Colonic mucosa (tissue), 4 donors: ENCODE data around the gene OR5A1. TPM values are rescaled to one million over a fixed set of nuclear protein-coding genes. Genes with fewer than 3 reads are reported as not detected.

Experiments used
- DNase-seq: peaks from one replicate; pipeline ENCODE4 v3.0.0-alpha.2; 2020
- H3K27ac ChIP-seq: fragments of 200-600 bp; one replicate; pipeline ENCODE4 v1.8.0; 2021
- H3K27me3 ChIP-seq: fragments of 200-600 bp; one replicate; pipeline ENCODE4 v1.8.0; 2021
- H3K36me3 ChIP-seq: fragments of 200-600 bp; one replicate; pipeline ENCODE4 v1.8.0; 2021
- H3K4me1 ChIP-seq: fragments of 200-600 bp; one replicate; pipeline ENCODE4 v1.8.0; 2021; ENCODE audit warnings: mild to moderate bottlenecking
- H3K4me3 ChIP-seq: fragments of 200-600 bp; one replicate; pipeline ENCODE4 v1.8.0; 2021
- H3K9ac ChIP-seq, 2 donors: one replicate each; pipeline ENCODE4 v1.7.0; 2013; ENCODE audit warnings: control low read depth in 2 of 2, low read depth in 2 of 2, low read length in 2 of 2
- H3K9me3 ChIP-seq: fragments of 200-600 bp; one replicate; pipeline ENCODE4 v1.8.0; 2021
- intact Hi-C: fragments of 100-400 bp; cut with DNase I; formaldehyde crosslinking; loops from one replicate; pipeline ENCODE4 v1.14.1; 2022
- total RNA-seq, 2 donors: library from RNA; stranded (reverse); fragmentation: NEBNext Ultra II Directional in 1 of 2; extraction: Animal tissue kit (Norgen Biotek cat#: 25700) in 1 of 2; gene quantifications; one replicate each; pipeline ENCODE4 v1.2.1, GENCODE V29; 2021
- TF ChIP-seq, protein P1 (sequence below): fragments of 200-600 bp; IDR thresholded peaks from one replicate; pipeline ENCODE4 v1.8.0; 2022; ENCODE audit warnings: antibody characterized with exemption, mild to moderate bottlenecking
- donor health status: healthy.
- donor health status: DM: no; HTN: no; CAD: no.
- donor health status: DM: no; HTN: no; CAD: no.

Gene OR5A1
- total RNA-seq, 2 donors from 2014 or later: not detected

DNA sequence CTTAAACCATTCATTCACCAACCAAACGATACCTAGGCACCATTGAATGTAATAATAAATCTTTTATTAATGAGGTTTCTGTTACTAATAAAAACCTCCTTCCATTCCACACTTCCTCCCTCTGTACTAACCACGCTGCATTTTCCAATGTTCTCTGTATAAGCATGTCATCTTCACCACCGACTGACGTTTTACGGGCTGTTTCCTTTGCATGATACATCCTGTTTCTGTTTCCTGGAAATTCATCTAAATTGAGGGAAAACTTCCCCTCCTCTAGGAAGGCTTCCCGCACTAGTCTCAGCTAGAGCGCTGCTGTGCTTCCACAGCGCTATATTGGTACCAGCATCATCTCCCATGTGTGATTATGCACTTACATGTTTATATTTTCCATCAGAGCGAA is 38.9 kb downstream of the OR5A1 start:
- TF ChIP-seq, protein P1, sequence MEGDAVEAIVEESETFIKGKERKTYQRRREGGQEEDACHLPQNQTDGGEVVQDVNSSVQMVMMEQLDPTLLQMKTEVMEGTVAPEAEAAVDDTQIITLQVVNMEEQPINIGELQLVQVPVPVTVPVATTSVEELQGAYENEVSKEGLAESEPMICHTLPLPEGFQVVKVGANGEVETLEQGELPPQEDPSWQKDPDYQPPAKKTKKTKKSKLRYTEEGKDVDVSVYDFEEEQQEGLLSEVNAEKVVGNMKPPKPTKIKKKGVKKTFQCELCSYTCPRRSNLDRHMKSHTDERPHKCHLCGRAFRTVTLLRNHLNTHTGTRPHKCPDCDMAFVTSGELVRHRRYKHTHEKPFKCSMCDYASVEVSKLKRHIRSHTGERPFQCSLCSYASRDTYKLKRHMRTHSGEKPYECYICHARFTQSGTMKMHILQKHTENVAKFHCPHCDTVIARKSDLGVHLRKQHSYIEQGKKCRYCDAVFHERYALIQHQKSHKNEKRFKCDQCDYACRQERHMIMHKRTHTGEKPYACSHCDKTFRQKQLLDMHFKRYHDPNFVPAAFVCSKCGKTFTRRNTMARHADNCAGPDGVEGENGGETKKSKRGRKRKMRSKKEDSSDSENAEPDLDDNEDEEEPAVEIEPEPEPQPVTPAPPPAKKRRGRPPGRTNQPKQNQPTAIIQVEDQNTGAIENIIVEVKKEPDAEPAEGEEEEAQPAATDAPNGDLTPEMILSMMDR: no peak
- H3K4me1 ChIP-seq: no peaks in the 10 kb centered on the region
- H3K9me3 ChIP-seq: no peaks in the 10 kb centered on the region
- no peaks in the 10 kb centered on the region for H3K36me3 ChIP-seq
- no peak overlapping the region for H3K9ac ChIP-seq
- H3K27me3 ChIP-seq: no peaks in the 10 kb centered on the region
- no peak for DNase-seq
- no peak overlapping the region for H3K27ac ChIP-seq
- no peak overlapping the region for H3K4me3 ChIP-seq
- intact Hi-C loops: no loop called here

DNA sequence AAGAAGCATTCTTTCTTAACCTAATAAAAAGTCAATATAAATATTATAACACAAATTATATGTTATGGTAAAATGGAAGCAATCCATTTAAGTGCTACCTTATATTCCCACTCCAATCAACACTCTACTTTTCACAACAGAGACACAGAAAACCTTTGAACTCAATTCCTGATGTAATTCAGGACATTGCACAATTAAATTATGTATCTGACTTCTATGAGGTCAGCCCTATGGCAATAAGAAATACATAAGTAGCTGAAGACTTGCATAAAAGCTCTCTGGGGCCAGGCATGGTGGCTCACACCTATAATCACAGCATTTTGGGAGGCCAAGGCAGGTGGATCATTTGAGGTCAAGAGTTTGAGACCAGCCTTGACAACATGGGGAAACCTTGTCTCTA is 43.6 kb downstream of the OR5A1 start:
- H3K9me3 ChIP-seq: no peaks in the 10 kb centered on the region
- intact Hi-C loops: no loop called here
- no peaks in the 10 kb centered on the region for H3K27me3 ChIP-seq
- DNase-seq: no peak
- TF ChIP-seq, protein P1: no peak
- no peak overlapping the region for H3K4me3 ChIP-seq
- H3K4me1 ChIP-seq: no peaks in the 10 kb centered on the region
- H3K36me3 ChIP-seq: no peaks in the 10 kb centered on the region
- H3K27ac ChIP-seq: no peak overlapping the region
- no peak overlapping the region for H3K9ac ChIP-seq

DNA sequence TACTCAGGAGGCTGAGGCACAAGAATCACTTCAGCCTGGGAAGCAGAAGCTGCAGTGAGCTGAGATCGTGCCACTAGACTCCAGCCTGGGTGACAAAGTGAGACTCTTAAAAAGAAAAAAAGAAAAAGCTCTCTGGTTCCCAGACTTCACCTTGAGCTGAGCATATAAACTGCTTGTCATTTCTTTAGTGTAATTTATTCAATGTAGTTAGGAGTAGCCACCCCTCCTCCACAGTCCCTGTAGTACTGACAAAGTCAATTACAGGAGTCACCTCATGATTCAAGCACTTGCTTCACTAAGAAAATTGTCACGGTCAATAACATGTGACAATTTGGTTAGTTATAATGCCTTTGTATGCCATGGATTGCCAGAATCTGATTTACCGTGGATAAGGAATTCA is 44.1 kb downstream of the OR5A1 start:
- intact Hi-C loops: no loop called here
- Histone ChIP-seq H3K27me3 (no peaks in the 10 kb centered on the region), H3K36me3 (no peaks in the 10 kb centered on the region), H3K4me1 (no peaks in the 10 kb centered on the region), H3K27ac (no peak overlapping the region), H3K9ac (no peak overlapping the region), H3K9me3 (no peaks in the 10 kb centered on the region), H3K4me3 (no peak overlapping the region)
- TF ChIP-seq, protein P1: no peak
- DNase-seq: no peak

Other genes with a start within 250 kb of the OR5A1 start
- 10 to 100 TPM in 1 of 2 donors, 1 to 10 TPM in 1; 4.7 to 17.6 TPM for gene MPEG1, start 223.5 kb upstream of the OR5A1 start, total RNA-seq
- not detected for gene OR5AN1, start 77.6 kb upstream of the OR5A1 start, total RNA-seq
- not detected for gene OR5A2, start 10.1 kb upstream of the OR5A1 start, total RNA-seq
- not detected for gene OR4D6, start 20.5 kb downstream of the OR5A1 start, total RNA-seq
- not detected for gene OR4D10, start 36.8 kb downstream of the OR5A1 start, total RNA-seq
- not detected for gene OR4D11, start 67.1 kb downstream of the OR5A1 start, total RNA-seq
- gene OR4D9, start 75.1 kb downstream of the OR5A1 start, total RNA-seq: not detected
- gene OSBP, start 179.3 kb downstream of the OR5A1 start, total RNA-seq: 10 to 100 TPM; 57.1 to 64.7 TPM
- gene PATL1, start 232.6 kb downstream of the OR5A1 start, total RNA-seq: 10 to 100 TPM; 43.3 to 47.3 TPM